ENCODE results near the gene FAM3D. TPM values are rescaled to one million over a fixed set of nuclear protein-coding genes. Genes with fewer than 3 reads are reported as not detected.

FAM3D gene
- total RNA-seq, 1 donor: not detected

DNA sequence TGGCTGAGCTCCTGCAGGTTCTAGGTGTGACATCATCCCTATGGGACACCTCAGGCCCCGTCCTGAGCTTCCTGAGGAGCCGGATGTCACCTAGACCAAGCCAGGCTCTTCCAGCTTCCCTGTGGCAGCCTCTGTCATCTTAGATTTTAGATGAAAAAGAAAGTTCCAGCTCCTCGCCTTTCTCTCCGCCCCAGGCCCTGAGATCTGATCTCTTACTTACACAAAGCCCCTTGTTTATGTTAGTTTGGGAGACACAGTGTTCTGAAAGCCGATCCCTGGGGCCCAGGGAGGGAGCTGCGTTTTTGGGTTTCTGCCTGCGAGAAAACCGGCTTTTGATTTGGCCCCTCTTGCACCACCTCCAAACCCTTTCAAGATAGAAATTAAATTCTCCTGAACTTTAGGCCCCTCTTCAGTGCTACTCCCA lies 49.2 kb downstream of the FAM3D start:
- no peaks in the 10 kb centered on the region for H3K27me3 ChIP-seq (ENCODE audit: insufficient read depth, low read length)
- H3K4me3 ChIP-seq (ENCODE audit: low read length): no peak overlapping the region
- H3K9me3 ChIP-seq (ENCODE audit: low read depth, low read length): no peaks in the 10 kb centered on the region
- H3K4me1 ChIP-seq (ENCODE audit: insufficient read depth, low read length): no peaks in the 10 kb centered on the region

DNA sequence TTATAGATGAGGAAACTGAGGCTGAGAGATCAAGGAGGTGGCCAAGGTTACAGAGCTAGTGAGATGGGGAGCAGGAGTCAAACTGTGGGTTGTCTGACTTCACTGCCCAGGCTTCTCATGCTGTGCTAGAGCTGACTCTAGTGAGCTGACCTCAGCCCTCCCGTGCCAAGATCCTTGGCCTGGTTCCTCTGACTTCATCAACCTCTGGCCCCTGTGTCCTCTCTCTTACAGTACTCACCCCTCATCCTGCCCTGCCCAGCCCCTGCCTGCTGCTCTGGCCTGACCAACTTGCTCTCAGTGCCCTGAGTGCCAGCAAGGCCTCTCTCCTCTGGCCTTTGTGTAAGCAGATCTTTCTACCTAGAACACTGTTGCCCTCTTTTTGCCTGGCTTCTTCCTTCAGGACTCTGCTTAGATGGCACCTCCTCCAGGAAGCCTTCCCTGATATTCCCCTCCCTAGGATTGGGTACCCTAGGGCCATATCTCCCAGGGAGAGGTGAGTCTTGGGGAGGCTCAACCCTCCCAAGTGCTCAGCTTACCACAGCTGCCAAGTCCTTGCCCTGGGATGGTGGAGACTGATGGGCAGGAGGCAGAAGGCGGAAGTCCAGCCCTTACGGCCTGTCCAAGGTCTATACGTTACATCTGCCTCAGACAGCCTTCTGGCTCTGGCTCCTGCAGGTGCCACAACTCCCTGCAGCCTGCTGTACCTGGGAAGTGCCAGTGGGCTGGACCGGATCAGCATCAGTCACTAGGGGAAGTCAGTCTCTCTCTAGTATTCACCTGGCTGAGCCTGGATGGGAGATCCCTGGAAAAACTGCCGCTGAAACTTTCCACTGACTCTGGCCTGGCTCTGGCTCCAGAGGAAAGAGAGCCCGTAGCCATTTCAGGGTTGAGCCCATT lies 53.1 kb downstream of the FAM3D start:
- no peaks in the 10 kb centered on the region for H3K9me3 ChIP-seq (ENCODE audit: low read depth, low read length)
- no peaks in the 10 kb centered on the region for H3K4me1 ChIP-seq (ENCODE audit: insufficient read depth, low read length)
- no peak overlapping the region for H3K4me3 ChIP-seq (ENCODE audit: low read length)
- no peaks in the 10 kb centered on the region for H3K27me3 ChIP-seq (ENCODE audit: insufficient read depth, low read length)

DNA sequence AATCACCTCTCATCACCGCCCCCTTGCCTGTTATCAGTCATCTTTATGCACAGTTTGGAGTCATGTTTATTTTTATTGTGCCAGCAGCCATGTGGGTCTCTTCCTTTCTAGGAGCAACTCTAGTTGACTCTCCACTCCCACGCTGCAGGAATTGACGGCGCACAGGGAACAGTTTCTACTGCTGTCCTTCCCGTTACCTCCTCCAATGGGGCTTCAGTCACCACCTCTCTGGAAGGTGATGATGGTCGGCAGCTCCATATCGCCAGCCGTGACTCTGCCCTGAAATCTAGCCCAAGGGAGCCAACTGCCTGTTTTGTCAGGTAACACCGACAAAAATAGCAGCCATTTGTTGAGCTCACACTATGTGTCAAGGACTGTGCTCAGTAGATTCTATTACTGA lies 53.7 kb downstream of the FAM3D start:
- H3K9me3 ChIP-seq (ENCODE audit: low read depth, low read length): no peaks in the 10 kb centered on the region
- no peak overlapping the region for H3K4me3 ChIP-seq (ENCODE audit: low read length)
- H3K27me3 ChIP-seq (ENCODE audit: insufficient read depth, low read length): no peaks in the 10 kb centered on the region
- no peaks in the 10 kb centered on the region for H3K4me1 ChIP-seq (ENCODE audit: insufficient read depth, low read length)

DNA sequence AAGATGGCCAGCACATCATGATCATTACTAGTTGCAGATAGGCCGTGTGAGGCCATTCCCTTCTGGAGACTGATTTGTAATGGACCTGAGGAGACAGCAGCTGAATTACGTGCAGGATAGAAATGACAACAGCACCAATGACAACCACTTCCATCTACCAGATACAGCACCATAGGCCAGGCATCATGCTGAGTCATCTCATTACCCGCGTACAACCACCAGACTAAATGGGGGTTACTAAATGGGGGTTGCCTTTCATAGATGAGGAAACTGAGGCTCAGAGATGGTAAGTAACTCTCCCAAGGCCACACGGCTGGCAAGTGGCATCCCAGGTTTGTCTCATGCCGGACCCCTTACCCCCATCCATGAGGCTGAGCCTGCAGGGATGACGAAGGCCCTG lies 56.6 kb downstream of the FAM3D start:
- H3K9me3 ChIP-seq (ENCODE audit: low read depth, low read length): no peaks in the 10 kb centered on the region
- H3K4me3 ChIP-seq (ENCODE audit: low read length): no peak overlapping the region
- H3K27me3 ChIP-seq (ENCODE audit: insufficient read depth, low read length): no peaks in the 10 kb centered on the region
- no peaks in the 10 kb centered on the region for H3K4me1 ChIP-seq (ENCODE audit: insufficient read depth, low read length)

DNA sequence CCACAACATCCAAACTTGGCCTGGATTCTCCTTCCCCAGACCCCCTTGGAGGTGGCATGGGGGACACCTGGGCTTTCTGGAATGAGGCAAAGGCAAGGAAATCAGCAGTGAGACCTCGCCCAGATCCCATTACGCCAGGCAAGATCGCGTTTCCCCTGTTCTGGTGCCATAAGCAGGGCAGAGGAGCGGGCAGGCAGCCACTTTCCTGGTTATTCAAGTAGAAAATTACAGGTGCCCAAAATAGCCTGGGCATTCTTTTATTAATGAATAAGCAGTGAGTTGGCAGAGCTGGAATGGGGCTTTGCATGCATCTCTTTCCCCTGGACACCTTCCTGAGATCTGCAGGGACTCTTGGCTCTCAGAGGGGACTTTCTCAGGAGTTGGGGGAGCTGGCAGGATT lies 57.9 kb downstream of the FAM3D start:
- H3K9me3 ChIP-seq (ENCODE audit: low read depth, low read length): no peaks in the 10 kb centered on the region
- H3K4me3 ChIP-seq (ENCODE audit: low read length): no peak overlapping the region
- H3K4me1 ChIP-seq (ENCODE audit: insufficient read depth, low read length): no peaks in the 10 kb centered on the region
- no peaks in the 10 kb centered on the region for H3K27me3 ChIP-seq (ENCODE audit: insufficient read depth, low read length)

DNA sequence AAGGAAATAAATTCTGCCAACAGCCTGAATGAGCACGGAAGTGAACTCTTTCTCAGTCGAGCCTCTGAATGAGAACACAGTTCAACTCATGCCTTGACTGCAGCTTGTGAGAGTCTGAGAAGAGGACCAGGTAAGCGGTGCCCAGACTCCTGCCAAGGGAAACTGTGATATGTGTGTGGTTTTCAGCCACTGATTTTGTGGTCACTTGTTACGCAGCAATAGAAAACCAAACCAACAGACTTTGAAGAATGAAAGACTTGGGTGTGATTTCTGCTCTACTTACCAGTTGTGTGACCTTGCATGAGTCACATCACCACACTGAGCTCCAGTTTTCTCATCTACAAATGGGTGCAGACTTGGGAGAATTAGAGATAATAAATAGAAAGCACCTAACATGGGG lies 58.8 kb downstream of the FAM3D start:
- Histone ChIP-seq H3K9me3 (ENCODE audit: low read depth, low read length) (no peaks in the 10 kb centered on the region), H3K4me1 (ENCODE audit: insufficient read depth, low read length) (no peaks in the 10 kb centered on the region), H3K27me3 (ENCODE audit: insufficient read depth, low read length) (no peaks in the 10 kb centered on the region), H3K4me3 (ENCODE audit: low read length) (no peak overlapping the region)

DNA sequence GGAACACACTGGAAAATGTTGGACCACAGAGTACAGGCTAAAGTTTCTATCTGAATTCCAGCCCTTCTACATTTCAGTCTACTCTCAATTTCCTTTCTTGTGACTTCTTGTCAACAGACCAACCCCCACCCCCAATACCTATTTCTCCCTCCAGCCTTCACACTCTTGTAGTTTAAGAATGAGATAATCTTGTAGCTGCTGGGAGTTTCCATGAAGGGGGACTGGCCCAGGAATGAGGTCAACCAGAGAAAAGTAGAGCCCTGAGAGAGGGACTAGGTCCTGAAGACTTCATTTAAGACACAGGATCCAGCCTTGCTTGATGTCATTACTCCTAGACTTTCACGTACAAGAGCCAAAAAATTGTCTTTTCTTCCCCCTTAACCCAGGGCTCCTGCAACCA lies 59.9 kb downstream of the FAM3D start:
- no peaks in the 10 kb centered on the region for H3K27me3 ChIP-seq (ENCODE audit: insufficient read depth, low read length)
- no peaks in the 10 kb centered on the region for H3K9me3 ChIP-seq (ENCODE audit: low read depth, low read length)
- no peak overlapping the region for H3K4me3 ChIP-seq (ENCODE audit: low read length)
- H3K4me1 ChIP-seq (ENCODE audit: insufficient read depth, low read length): no peaks in the 10 kb centered on the region

DNA sequence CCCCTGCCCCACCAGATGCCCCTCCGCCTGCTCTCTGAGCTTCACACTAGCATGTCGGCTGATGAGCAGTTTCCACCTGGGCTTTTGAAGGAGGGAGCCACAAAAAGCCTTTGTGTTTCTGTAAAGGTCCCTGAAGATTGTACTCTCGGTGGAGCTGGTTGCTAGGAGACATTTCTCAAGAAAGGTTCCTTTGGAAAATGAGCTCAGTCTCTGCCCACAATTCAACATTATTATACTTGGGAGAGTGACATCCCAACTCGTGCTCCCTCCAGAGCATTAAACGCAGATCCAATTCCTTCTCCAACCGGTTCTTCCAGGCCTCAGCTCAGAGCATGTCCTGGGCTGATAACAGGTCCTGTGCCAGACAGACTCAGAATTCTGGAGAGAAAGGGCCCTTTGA lies 62.5 kb downstream of the FAM3D start:
- Histone ChIP-seq H3K4me1 (ENCODE audit: insufficient read depth, low read length) (no peaks in the 10 kb centered on the region), H3K27me3 (ENCODE audit: insufficient read depth, low read length) (no peaks in the 10 kb centered on the region), H3K4me3 (ENCODE audit: low read length) (no peak overlapping the region), H3K9me3 (ENCODE audit: low read depth, low read length) (no peaks in the 10 kb centered on the region)

DNA sequence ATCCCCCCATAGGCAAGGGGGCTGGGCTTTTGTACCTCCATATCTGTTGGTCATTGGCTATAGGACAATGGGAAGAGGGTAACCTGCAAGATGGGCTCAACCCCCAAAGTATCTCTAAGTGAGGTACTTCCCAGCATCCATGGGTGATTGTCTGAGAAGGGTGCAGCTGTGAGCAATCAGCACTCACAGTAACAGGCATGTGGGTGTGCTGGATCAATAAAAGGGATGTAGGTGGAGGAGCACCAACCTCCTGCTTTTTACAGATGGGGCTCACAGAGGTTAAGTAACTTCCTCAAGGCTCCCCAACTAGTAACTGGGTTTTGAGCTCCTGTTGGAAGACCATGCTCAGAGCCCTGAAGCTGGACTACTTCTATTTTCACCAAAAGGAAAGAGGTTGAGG lies 63.0 kb downstream of the FAM3D start:
- H3K4me1 ChIP-seq (ENCODE audit: insufficient read depth, low read length): no peaks in the 10 kb centered on the region
- no peaks in the 10 kb centered on the region for H3K27me3 ChIP-seq (ENCODE audit: insufficient read depth, low read length)
- H3K9me3 ChIP-seq (ENCODE audit: low read depth, low read length): no peaks in the 10 kb centered on the region
- H3K4me3 ChIP-seq (ENCODE audit: low read length): no peak overlapping the region

DNA sequence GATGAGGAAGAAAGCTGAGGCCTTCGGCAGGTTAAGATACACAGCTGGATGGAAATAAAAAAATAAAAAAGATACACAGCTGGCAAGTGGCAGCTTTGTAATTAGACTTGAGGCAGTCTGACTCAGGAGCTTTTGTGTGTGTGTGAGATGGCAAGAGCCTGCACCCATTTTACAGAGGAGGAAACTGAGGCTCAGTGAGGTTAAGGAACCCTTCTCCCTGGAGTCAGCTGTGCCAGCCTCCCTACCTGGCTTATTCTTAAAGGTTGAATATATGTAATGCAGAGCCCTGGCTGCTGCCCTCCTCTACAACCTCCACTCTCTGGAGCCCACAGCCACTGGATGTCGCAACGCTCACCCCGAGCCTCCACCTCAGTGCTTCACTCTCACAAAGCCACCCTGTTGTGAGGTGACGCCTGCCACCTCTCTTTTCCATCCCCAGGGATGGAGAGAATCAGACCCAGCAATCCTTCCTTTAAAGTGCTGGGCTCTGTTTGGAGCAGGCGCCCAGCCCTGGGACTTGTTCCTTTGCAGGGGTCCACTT lies 68.7 kb downstream of the FAM3D start:
- H3K9me3 ChIP-seq (ENCODE audit: low read depth, low read length): no peaks in the 10 kb centered on the region
- no peaks in the 10 kb centered on the region for H3K27me3 ChIP-seq (ENCODE audit: insufficient read depth, low read length)
- no peak overlapping the region for H3K4me3 ChIP-seq (ENCODE audit: low read length)
- H3K4me1 ChIP-seq (ENCODE audit: insufficient read depth, low read length): no peaks in the 10 kb centered on the region

DNA sequence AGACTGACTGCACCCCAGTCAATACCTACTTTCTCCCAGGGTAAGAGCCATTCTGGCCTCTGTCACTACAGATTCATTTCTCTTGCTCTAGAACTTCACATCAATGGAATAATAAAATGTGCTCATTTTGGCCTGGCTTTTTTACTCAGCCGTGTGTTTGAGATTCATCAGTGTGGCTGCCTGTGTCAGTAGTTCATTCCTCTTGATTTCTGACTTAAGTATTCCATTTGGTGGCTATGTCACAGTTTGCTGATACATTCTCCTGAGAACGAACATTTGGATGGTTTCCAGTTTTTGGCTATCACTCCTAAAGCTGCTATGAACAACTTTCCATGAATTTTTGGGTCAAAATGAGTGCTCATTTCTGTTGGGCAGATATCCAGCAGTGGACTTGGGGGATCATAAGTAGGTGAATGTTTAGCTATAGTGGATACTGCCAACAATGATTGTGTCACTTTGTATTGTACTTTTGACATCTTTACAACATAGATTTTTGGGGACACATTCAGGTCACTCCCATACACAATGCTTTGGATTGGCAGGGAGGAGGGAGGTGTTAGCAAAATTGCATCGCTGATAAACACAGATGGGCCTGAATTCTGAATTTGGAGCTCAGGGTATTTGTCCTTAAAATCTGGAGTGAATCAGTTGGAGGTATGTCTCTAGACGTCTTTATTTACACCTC lies 69.6 kb downstream of the FAM3D start:
- H3K27me3 ChIP-seq (ENCODE audit: insufficient read depth, low read length): no peaks in the 10 kb centered on the region
- no peaks in the 10 kb centered on the region for H3K9me3 ChIP-seq (ENCODE audit: low read depth, low read length)
- H3K4me1 ChIP-seq (ENCODE audit: insufficient read depth, low read length): no peaks in the 10 kb centered on the region
- no peak overlapping the region for H3K4me3 ChIP-seq (ENCODE audit: low read length)

DNA sequence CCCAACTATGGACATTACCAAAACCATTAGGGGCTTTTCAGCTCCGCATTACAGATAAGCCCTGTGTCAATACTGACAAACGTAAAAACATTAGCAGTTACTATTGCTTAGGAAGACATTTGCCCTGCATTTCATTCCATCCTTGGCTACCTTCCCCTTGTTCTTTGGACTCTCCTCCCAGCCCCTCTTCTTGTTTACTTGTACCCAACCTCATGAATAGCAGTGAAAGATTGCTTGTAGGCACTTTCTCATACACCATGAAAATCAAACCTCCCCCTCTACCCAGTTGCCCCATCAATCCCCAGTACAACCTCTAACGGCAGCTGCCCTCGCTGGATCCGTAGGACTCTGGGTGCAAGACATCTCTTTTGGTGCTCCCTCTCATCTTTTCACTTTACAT lies 72.5 kb downstream of the FAM3D start:
- no peak overlapping the region for H3K4me3 ChIP-seq (ENCODE audit: low read length)
- no peaks in the 10 kb centered on the region for H3K4me1 ChIP-seq (ENCODE audit: insufficient read depth, low read length)
- H3K9me3 ChIP-seq (ENCODE audit: low read depth, low read length): no peaks in the 10 kb centered on the region
- no peaks in the 10 kb centered on the region for H3K27me3 ChIP-seq (ENCODE audit: insufficient read depth, low read length)

DNA sequence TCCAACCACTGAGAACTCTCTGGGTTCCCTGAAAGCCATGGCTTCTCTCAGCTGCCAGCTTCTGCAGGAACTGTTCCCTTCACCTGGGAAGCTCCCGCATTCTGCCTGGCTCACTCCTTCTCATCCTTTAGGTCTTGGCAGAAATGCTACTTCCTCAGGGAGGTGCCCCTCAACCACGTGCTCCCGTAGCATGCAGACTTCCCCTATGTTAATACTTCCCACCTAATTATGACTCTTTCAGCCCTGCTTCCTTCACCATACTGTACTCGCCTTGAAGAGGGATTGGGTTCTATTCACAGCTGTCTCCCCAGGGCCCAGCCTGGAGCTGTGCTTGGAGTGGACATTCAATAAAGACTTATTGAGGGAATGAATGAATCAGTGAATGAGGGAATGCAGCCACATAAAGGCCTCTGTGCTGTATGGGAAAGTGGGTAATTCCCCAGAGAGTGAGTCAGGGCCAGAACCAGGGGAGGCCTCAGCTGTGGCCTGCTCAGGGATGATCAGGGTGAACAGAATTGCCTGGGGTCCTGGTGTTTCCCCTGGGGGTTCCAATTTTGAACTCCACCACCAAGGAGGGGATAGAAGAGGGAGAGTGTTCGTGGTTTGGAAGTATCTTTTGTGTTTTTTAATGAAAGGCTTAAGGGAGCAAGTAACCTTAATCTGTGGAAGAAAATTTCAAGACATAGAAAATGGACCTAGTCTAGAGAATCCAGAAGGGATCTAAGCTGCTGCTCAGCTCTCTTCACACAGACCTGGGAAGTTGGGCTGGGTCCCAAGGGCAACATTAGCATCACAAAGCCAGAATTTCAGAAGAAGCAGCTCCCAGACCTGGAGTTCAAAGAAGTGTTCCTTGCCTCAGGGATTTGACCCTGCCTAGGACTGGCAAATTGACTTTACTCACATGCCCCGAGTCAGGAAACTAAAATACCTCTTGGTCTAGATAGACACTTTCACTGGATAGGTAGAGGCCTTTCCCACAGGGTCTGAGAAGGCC lies 74.8 kb downstream of the FAM3D start:
- Histone ChIP-seq H3K4me1 (ENCODE audit: insufficient read depth, low read length) (no peaks in the 10 kb centered on the region), H3K9me3 (ENCODE audit: low read depth, low read length) (no peaks in the 10 kb centered on the region), H3K4me3 (ENCODE audit: low read length) (no peak overlapping the region), H3K27me3 (ENCODE audit: insufficient read depth, low read length) (peaks cover 15% of the 10 kb centered on the region)

DNA sequence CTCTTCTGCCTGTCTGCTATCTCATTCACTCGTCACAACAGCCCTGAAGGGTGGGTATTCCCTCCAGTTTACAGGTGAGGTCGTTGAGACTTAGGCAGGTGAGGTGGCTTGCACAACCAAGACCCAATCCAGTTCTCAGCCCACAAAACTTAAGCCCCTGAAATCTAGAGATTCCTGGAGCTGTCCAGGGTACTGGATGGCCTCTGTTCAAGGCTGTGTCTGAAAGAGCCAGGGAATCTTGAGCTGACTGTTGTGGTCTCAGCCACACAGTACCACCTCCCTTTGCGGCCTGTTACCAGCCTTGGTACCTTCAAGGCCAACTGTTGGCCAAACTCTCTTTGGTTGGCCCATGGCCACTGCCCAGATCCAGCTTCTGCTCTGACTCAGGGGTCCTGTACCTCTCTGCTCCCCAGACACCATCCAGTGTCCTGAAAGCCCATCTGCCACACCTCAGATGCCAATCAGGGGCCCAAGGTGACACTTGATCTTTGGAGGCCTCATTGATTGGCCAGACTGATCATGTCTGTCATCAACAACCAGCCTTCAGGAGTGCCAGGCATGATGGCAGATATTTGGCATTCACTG lies 78.5 kb downstream of the FAM3D start:
- Histone ChIP-seq H3K4me1 (ENCODE audit: insufficient read depth, low read length) (peaks cover 8% of the 10 kb centered on the region), H3K4me3 (ENCODE audit: low read length) (no peak overlapping the region), H3K27me3 (ENCODE audit: insufficient read depth, low read length) (peaks cover 45% of the 10 kb centered on the region), H3K9me3 (ENCODE audit: low read depth, low read length) (no peaks in the 10 kb centered on the region)

All from mononuclear cell (primary cell).